CD4-positive, alpha-beta T cell treated with Interleukin-10 for 1 hour (primary cell): ENCODE results near the gene CXCL10.
"Not testable (repeated sequence)": the region's sequence is repeated elsewhere in the genome, so short reads cannot be mapped to it uniquely, and the experiment has no call there.

ENCODE experiments used
- DNase-seq: peaks from one replicate; pipeline ENCODE4 v3.0.0-alpha.2; 2020

Gene CXCL10

DNA sequence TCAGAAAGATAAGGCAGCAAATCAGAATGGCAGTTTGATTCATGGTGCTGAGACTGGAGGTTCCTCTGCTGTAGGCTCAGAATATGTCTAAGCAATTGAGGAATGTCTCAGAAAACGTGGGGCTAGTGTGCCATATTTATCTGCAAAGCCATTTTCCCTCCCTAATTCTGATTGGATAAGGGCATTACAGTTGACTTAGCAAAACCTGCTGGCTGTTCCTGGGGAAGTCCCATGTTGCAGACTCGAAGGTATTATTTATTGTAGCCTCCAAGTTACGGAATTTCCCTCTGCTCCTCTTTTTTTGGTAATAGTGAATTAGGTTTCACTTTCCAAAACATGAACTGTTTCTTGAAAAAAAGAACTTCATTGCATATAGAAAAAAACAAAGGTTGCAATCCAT lies at the start of gene CXCL10:
Gene CXCL10 (minus strand): TSS at position 109 of the 400 bp plus-strand sequence. CDS start 66 bp downstream, at position 43.
- peak; percentile 32 for DNase-seq

DNA sequence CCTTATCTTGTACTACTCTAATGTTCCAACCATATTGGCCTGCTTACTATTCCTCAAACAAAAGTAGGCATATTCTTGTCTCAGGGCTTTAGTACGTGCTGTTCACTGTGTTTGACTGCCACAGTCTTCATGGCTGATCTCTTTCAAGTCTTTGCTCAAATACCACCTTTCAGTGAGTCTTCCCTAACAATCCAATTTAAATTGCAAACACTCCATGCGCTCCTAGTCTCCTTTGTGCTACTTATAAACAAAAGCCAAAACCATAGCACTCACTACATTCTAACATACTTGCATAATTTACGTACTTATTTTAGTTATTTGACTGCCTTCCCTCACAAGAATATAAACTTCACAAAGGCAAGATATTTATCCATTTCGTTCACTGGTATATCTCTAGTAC lies 49.5 kb upstream of the CXCL10 start:
- DNase-seq: no peak

DNA sequence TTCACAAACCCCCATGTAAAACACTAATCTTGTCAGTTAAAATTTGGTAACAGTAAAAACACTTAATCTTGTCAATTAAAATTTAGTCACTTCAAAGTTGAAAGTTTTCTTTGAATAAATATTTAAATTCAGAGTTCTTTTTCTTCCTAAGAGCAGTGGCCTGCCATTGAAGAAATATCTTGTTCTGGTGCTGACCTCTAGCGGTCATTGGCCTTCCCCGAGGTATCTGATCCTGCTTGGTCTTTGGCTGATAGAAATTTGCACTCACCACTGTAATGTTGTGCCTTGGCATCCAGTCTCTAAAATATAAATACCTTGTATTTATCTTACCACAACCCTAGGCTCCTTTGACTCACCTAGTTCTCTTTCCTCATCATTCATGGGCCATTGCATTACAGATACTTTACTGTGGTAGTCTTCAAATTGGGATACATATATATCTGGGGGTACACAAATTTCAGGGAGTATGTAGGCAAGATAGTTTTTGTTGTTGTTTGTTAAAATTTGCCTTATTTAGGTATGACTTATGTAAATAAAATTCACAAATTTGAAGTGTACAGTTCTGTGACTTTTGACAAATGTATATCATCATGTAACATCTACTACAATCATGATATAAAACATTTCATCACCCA lies 44.5 kb upstream of the CXCL10 start:
- peak; percentile 76 for DNase-seq

DNA sequence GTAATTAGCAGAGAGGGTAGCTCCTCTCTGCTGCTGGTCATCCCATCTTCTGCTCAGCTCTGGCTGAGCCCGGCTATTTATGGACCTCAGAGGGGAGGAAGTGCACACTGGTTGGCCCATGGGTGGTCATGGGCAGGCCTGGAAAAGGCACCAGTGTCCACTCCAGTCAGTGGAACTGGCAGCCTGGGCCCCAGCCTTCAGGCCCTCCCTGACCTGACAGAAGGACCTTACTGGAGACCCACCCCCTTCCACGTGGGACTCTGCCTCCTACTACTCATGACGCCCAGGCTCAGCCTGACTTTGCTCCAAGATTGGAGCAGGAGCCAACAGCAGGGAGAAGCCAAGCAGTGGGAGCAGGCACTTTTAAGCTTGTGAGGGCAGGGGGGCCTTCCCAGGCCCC lies 43.2 kb upstream of the CXCL10 start:
- DNase-seq: no peak

DNA sequence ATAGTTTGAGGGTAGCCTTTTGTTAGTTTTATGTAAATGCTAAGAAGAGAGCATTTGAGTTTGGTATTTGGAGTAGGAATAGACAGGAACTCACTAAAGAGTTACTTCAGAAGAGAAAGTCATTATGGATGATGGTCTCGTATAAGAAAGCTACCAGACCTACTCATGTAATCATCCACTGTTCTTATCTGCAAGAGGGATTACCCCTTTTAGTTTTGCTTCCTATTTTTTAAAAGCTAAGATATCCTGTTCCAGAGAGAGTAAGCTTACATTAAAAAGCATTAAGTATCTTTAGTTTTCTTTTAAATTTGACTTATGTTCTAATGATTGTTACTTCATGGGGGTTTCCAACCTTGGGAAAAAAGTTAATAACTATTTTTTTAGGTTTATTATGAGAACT lies 38.7 kb upstream of the CXCL10 start:
- no peak for DNase-seq

DNA sequence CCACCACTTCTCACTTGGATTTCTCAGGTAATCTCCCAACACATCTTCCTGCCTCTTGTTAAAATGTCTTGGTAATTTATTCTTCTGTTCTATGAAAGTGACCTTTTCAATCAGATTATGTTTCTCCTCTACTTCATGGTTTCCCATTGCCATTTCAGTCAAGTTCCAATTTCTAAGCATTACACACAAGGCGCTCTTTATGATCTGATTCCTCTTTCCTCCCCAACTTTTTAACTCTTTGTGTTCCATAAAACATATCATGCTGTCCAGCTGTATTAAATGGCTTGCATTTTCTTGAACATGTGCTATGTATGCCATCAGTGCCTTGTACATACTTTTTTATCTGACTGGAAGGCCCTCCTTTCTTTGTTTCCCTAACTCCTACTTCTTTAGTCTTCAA lies 38.1 kb upstream of the CXCL10 start:
- DNase-seq: no peak

DNA sequence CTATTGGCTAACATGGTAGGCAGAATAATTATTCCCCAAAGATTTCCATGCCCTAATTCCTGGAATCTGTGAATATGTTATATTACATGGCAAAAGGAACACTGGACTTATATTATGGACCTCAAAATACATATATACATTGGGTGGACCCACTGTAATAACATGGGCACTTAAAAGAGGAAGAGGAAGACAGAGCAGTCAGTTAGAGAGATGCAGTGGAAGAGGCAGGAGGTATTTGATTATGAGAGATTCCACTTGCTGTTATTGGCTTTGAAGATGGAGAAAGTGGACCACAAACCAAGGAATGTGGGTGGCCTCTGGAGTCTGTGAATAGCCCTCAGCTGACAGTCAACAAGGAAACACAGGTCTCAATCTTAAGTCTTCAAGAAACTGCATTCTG lies 37.2 kb upstream of the CXCL10 start:
- DNase-seq: no peak

DNA sequence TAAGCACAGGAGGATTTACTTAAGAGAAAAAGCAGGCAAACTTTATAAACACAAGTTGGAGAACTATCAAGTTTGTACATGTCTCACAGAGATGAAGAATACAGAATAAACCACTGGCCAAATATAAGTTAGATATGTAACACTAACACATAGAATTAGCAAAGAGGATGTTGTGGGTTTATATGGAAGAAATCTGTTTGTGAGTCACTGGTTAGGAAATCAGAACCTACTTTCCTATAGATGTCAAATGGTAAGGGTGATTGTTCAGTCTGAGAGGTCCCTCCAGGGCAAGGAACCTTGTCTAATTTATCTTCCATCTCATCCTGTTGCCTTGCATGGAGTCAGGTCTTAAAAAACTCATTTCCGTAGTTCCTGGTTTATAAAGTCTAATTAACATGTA lies 36.5 kb upstream of the CXCL10 start:
- DNase-seq: no peak

DNA sequence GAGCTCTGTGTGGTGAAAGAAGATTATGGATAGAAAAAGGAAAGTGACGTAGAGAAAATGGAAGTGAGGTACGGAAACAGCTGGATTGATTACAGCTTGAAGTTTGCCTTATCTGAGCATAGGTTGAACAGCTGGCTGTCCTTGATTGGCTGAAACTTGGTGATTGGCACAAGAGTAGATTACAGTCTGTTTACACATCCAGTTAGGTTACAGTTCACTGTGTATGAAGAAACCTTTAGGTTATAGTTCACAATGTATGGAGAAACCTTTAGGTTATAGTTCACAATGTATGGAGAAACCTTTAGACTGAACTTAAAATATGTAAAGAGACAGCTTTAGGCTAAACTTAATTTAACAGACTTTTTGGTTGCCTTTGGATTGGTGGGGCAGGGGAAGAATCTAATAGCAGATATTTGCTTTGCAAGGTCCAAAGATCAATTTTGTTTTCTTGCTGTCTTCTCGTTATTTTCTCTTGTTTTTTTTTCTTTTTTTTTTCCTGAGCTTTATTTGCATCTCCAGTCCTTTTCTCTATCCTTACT lies 35.7 kb upstream of the CXCL10 start:
- DNase-seq: no peak

DNA sequence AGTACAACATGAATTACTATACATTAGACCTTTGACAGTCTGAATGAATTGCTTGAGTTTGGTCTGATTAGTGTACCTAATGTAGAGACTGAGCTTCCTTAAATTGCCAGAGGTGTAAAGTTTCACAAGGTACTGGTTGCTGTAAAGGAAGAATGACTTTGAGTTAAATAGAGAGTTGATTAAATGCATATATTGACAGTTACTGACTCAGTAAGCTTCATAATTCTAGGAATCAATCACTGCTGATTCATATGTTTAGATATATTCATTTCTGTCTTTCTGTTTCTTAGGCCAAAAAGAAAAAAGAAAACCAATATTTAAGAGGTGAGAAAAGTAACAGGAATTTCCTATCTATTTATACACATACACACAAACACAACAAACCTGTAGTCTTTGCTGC lies 35.0 kb upstream of the CXCL10 start:
- no peak for DNase-seq

DNA sequence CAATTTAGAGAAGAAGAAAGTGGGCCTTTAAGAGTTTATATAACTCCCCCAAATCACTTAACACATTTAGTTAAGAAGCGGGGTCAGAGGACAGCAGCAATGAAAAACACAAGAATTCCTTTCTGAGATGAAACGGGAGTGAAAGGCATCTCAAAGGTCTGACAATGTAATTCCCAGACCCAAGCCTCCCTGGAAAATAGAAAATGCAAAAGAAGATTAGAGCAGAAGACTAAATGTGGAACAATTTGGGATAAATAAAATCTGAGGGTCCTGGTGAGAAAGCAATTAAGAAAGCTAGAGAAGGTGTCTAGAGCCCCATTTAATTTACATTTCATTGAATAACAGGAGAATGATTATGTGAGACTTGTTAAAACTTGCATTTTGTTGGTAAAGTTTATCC lies 32.1 kb upstream of the CXCL10 start:
- DNase-seq: no peak

DNA sequence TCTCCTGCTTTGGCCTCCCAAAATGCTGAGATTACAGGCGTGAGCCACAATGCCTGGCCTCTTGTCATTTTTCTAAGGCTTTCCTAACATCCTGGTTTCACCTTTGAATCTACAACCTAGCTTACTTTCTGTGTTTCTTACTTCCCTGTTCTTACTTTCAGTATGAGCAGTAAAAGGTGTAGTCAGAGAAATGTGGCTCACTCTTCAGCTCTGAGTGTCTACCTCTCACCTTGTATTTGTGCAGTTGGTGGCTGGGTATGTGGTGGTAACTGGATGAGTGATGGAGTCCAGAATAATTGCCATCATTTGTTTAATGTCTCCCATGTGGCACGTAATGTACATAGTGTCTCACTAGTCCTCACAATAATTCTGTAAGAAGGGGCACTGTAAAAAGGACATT lies 31.7 kb upstream of the CXCL10 start:
- DNase-seq: no peak

DNA sequence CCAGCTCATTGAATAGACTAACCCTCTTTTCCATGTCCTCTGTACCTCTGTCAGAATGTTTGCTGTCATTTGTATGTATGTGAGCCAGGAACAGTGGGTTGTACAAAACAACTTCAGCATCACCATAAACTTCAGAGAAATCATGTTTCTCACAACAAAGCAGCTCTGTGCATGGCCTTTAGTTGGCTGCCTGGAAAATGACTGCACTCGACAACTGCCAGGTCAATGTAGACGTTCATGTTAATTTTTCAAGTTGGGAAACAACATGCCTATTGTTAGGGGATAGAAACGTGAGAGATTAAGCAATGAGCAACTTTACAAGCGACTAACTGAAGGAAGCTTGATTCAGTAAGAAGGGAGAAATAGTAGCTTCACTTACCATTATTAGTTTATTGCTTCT lies 30.4 kb upstream of the CXCL10 start:
- no peak for DNase-seq

DNA sequence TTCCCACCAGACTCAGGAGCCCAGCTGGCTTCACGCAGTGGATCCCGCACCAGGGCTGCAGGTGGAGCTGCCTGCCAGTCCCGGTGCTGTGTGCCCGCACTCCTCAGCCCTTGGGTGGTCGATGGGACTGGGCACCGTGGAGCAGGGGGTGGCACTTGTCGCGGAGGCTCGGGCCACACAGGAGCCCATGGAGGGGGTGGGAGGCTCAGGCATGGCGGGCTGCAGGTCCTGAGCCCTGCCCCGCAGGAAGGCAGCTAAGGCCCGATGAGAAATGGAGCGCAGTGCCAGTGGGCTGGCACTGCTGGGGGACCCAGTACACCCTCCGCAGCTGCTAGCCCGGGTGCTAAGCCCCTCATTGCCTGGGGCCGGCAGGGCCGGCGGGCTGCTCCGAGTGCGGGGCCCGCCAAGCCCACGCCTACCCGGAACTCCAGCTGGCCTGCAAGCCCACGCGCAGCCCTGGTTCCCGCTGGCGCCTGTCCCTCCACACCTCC lies 27.3 kb upstream of the CXCL10 start:
- not testable (repeated sequence) for DNase-seq

DNA sequence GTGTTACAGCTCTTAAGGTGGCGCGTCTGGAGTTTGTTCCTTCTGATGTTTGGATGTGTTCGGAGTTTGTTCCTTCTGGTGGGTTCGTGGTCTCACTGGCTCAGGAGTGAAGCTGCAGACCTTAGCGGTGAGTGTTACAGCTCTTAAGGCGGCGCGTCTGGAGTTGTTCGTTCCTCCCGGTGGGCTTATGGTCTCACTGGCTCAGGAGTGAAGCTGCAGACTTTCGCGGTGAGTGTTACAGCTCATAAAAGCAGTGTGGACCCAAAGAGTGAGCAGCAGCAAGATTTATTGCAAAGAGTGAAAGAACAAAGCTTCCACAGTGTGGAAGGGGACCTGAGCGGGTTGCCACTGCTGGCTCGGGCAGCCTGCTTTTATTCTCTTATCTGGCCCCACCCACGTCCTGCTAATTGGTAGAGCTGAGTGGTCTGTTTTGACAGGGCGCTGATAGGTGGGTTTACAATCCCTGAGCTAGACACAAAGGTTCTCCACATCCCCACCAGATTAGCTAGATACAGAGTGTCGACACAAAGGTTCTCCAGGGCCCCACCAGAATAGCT lies 26.6 kb upstream of the CXCL10 start:
- DNase-seq: not testable (repeated sequence)

DNA sequence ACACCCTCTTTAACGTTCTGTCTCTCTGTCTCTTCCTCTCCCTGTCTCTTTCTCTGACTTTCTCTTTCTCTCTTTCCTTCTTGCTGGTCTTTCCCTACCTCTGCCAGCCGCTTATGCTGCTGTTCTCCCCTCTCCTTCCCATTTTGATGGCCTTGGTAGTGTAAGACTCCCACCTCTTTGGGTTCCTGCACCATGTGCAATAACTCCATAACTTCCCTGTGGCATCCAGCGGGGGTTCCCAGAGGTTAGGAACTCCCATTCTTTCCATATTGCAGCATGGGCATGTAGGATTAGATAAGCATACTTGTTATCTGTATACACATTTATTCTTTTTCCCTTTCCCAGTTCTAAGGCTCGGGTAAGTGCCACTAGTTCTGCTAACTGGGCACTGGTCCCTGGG lies 21.4 kb upstream of the CXCL10 start:
- not testable (repeated sequence) for DNase-seq

DNA sequence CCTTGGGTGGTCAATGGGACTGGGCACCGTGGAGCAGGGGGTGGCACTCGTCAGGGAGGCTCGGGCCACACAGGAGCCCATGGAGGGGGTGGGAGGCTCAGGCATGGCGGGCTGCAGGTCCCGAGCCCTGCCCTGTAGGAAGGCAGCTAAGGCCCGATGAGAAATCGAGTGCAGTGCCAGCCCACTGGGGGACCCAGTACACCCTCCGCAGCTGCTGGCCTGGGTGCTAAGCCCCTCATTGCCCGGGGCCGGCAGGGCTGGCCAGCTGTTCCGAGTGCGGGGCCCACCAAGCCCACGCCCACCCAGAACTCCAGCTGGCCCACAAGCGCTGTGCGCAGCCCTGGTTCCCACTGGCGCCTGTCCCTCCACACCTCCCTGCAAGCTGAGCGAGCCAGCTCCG lies 20.0 kb upstream of the CXCL10 start:
- not testable (repeated sequence) for DNase-seq

DNA sequence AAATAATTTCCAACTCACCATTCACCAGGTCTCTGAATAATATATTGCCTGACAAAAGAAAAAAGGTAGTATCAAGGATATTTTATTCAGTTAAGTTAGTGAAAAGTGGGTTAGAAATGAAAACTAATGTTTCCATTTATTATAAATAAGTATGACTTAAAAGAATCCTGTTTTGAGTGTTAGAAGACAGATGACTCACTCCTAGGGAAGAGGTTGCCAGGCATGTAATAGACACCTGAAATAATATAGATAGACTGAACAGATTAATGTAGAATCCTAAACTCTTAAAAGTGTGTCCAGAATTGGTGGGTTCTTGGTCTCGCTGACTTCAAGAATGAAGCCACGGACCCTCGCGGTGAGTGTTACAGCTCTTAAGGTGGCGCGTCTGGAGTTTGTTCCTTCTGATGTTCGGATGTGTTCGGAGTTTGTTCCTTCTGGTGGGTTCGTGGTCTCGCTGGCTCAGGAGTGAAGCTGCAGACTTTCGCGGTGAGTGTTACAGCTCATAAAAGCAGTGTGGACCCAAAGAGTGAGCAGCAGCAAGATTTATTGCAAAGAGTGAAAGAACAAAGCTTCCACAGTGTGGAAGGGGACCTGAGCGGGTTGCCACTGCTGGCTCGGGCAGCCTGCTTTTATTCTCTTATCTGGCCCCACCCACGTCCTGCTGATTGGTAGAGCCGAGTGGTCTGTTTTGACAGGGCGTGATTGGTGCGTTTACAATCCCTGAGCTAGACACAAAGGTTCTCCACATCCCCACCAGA lies 19.1 kb upstream of the CXCL10 start:
- peak; percentile 25 for DNase-seq

DNA sequence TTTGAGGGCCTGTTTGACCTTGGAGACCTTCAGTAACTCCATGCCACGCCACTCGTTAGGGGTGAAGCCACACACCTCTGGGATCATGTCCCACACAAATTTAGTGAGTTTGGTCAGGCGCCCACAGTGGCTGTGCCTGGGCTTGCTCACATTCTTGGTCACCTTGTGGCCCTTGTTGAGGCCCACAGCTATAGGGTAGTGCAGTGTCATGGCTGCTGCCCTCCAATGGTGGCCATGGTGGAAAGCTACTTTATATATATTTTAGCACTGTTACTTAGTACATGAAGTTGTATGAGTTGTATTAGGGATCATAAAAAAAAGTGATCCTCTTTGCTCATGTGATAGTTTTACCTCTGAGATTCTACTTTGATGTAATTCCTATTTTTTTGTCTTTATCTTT lies 13.6 kb upstream of the CXCL10 start:
- DNase-seq: no peak

DNA sequence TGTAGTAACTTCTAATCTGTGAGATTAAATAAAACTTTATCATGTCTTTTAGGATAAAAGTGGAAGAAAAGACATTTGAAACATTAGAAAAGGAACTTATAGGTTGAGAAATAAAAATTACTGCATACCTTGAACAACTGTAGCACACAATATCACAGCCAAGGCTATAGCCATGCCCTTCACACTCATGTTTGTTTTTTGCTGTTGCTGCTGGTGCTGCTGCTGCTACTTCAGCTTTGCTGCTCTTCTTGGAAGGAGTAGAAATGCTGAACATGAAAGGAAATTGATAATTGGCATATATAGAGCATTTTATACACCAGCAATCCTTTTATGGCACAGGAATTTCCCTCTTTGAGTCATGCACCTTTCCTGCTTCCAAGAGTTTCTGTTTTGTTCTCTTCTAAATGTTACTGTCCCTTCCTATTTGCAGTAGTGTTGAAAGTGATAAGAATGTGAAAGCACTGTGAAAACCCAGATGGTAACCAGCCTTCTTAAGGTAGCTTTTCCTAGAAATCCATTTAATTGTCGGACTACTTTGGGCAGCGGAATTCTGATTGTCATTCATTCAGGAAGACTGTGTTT lies 12.6 kb upstream of the CXCL10 start, which contains the start of gene CXCL11:
Gene CXCL11 (minus strand): TSS at position 272 of the 582 bp plus-strand sequence. CDS start 83 bp downstream, at position 189.
- no peak for DNase-seq

DNA sequence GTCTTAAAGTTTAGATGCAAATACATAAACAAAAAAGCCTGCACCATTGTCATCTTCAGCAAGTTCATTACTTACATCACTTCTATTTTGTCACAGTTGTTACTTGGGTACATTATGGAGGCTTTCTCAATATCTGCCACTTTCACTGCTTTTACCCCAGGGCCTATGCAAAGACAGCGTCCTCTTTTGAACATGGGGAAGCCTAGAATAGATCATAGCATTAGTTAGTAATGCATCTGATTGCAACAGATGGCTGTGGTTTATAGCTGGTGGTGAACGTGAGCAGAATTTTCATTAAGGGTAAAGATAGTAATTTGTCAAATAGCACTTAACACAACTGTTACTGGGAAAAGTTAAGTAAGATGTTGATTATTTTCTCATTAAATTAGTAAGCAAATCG lies 11.8 kb upstream of the CXCL10 start:
- no peak for DNase-seq

DNA sequence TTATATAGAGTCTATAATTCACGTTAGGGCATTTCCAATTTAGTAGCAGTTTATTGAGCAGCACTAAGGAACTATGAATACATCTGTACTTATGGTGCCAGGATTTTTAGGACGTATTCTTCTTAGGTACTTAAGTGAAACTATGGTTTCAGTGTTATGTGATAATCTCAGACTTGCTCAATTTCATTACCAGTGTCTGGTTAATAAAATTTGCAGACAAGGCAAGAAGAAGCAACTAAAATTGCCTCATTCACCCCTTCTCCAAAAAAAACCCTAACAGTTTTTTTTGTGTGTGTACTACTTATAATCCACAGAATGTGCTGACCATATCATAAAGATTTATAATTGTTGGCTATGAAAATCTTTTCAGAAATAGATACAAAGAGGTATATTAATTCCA lies 6.0 kb upstream of the CXCL10 start:
- DNase-seq: no peak

DNA sequence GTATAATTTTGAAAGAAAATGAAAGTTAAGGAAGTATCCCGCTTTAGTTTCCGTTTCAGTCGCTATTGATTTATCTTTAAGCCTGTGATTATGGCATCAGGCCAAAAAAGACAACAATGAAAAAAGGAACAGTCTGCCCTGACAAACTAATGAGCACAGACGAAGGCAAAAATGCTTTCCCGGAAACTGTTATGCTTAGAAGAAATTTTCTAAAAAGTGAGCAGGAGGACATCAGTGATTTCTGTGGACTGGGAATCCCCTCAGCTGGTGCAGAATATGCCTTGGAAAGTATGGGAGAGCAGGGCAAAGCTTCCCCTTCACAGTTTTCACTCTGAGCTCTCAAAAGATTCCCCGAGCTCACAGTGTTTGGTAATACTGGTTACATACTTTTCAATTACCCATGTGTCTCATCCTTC lies 5.1 kb upstream of the CXCL10 start:
- peak; percentile 29 for DNase-seq
